Right atrium auricular region (tissue), 2 donors: ENCODE results near the gene CASTOR1. TPM values are rescaled to one million over a fixed set of nuclear protein-coding genes. Genes with fewer than 3 reads are reported as not detected.

ENCODE experiments used
- DNase-seq: peaks from one replicate; pipeline ENCODE4 v3.0.0-alpha.2; 2019; ENCODE audit warnings: low spot score
- H3K27ac ChIP-seq, 2 donors: fragments of 200-600 bp; sonication (generic); 1 replicate in 1 of 2; 2 replicates in 1 of 2; pipeline ENCODE4 v1.5.1; 2016 to 2019
- H3K27me3 ChIP-seq, 2 donors: fragments of 200-600 bp; sonication (generic); one replicate each; pipeline versions ENCODE4 v1.5.1 to v1.6.0; 2017 to 2019
- H3K36me3 ChIP-seq: fragments of 200-600 bp; sonication (generic); one replicate; pipeline ENCODE4 v1.5.1; 2016
- H3K4me1 ChIP-seq, 2 donors: fragments of 200-600 bp; sonication (generic); one replicate each; pipeline versions ENCODE4 v1.5.1 to v1.6.0; 2017 to 2019
- H3K4me3 ChIP-seq, 2 donors: fragments of 200-600 bp; sonication (generic); 1 replicate in 1 of 2; 2 replicates in 1 of 2; pipeline ENCODE4 v1.5.1; 2017 to 2019; ENCODE audit warnings: mild to moderate bottlenecking in 1 of 2, moderate library complexity in 1 of 2
- H3K9me3 ChIP-seq, 2 donors: fragments of 200-600 bp; sonication (generic); one replicate each; pipeline ENCODE4 v1.5.1; 2019
- total RNA-seq, 2 donors: library from RNA; depleted of rRNA; stranded (reverse); fragments of >200 nt; gene quantifications; one replicate each; pipeline ENCODE4 v1.1.0, GENCODE V29; 2016
- TF ChIP-seq, protein P1 (sequence below), 2 donors: fragments of 200-600 bp; sonication (generic); IDR thresholded peaks; one replicate each; pipeline ENCODE4 v1.5.1; 2019; ENCODE audit warnings: antibody characterized with exemption in 2 of 2

CASTOR1 gene
- total RNA-seq, 2 donors from 2014 or later = 8.1 to 12.5 TPM

DNA sequence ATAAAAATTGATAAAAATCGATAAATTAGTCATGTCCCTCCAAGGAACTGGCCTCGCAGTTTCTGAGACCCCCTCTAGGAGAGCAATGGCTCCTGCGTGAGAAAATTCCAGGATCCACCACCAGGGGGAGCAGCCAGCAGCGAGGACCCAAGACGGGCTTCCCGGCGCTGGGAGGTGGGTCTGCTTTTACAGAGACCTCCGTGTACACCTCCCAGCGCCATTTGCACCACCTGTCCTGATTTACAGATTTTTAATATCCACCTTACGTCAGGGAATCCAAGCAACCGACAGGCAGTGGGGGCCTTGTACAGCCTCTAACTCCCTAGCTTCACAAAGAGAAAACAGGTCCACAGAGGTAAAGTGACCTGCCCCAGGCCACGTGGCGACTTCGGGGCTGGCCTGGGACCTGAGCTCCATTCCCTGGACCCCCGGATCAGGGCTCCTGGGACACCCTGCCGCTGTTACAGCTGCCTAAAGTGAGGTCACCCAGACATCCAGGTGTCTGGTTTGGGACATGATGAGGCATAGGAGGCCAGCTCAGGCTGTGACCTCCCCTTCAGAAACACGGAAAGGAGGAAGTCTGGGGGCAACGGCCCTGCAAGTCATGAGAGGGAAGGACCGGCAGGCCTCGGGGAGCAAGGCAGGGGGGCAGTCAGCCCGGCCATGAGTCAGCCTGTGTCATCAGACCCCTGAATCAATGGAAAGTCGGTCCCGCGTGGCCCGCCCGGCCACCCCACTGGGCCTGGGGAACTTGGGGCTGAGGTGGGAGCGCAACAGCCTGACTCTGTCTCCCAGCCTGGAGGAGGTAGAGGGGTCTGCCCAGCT, 26.2 kb downstream of the CASTOR1 start:
- Histone ChIP-seq H3K27me3 (no peaks in the 10 kb centered on the region), H3K4me1 (no peaks in the 10 kb centered on the region), H3K4me3 (peak overlapping the region in 1 of 2 donors; percentile 8), H3K9me3 (no peaks in the 10 kb centered on the region), H3K27ac (no peak overlapping the region), H3K36me3 (no peaks in the 10 kb centered on the region)
- peak; percentile 70 for DNase-seq
- TF ChIP-seq, protein P1, sequence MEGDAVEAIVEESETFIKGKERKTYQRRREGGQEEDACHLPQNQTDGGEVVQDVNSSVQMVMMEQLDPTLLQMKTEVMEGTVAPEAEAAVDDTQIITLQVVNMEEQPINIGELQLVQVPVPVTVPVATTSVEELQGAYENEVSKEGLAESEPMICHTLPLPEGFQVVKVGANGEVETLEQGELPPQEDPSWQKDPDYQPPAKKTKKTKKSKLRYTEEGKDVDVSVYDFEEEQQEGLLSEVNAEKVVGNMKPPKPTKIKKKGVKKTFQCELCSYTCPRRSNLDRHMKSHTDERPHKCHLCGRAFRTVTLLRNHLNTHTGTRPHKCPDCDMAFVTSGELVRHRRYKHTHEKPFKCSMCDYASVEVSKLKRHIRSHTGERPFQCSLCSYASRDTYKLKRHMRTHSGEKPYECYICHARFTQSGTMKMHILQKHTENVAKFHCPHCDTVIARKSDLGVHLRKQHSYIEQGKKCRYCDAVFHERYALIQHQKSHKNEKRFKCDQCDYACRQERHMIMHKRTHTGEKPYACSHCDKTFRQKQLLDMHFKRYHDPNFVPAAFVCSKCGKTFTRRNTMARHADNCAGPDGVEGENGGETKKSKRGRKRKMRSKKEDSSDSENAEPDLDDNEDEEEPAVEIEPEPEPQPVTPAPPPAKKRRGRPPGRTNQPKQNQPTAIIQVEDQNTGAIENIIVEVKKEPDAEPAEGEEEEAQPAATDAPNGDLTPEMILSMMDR (IDR thresholded peaks at IDR 0.05) = peak; percentile 98 to 99

DNA sequence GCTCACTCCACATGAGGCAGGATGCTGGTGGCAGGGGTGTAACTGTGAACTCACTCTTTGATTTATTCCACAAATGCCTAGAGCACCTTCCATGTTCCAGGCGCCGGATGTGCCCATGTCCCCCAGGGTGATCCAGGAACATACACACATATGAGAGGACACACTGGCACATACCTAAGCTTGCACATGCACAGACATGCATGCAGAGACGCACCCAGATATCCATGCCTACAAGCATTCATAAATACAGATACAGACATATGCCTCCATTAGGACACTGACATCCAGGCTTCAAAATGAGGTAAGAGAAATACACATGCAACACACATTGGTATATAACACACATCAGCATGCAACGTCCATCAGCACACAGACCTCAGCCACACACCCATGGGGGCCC, 27.2 kb downstream of the CASTOR1 start:
- Histone ChIP-seq H3K4me3 (no peak overlapping the region), H3K36me3 (no peaks in the 10 kb centered on the region), H3K4me1 (no peaks in the 10 kb centered on the region), H3K27ac (no peak overlapping the region), H3K27me3 (no peaks in the 10 kb centered on the region), H3K9me3 (no peaks in the 10 kb centered on the region)
- TF ChIP-seq, protein P1 (IDR thresholded peaks at IDR 0.05) = no peak
- no peak for DNase-seq

DNA sequence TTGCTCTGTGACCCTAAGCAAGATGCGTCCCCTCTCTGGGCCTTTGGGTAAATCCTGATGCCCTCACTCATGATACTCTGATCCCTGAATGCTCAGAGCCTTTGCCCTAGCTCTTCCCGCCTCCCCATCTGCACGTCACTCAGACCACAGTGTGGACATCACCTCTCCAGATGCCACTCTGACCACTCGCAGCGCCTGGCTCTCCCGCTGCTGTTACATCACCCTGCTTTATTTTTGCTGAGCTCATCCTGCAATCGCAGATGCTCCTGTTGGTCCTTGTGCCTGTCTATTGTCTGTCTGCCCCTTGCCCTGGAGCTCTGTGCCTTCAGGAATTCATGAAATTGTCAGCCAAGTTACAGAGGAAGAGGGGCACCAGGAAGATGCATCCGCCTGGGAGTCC, 28.2 kb downstream of the CASTOR1 start:
- H3K9me3 ChIP-seq = no peaks in the 10 kb centered on the region
- no peak for DNase-seq
- TF ChIP-seq, protein P1 (IDR thresholded peaks at IDR 0.05) = no peak
- H3K4me1 ChIP-seq = peaks cover 0 to 4% of the 10 kb centered on the region in 2 donors
- no peak overlapping the region for H3K4me3 ChIP-seq
- no peak overlapping the region for H3K27ac ChIP-seq
- no peaks in the 10 kb centered on the region for H3K27me3 ChIP-seq
- no peaks in the 10 kb centered on the region for H3K36me3 ChIP-seq

DNA sequence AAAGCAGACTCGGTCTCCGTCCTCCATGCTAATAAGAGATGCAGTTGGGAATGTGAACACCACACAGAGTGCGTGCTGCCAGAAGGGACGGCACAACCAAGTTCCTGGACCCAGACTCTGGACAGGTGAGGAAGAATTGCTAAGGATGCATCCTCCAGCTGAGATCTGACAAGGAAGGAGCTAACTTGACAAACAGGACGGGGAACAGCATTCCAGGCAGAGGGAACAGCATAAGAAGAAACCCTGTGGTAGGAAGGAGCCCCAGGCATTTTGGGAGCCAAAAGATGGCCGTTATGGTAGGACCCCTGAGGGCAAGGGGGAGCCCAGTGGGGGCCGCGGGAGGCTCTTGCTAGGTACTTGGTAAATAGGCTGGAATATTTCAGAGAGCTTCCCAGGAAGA, 28.6 kb downstream of the CASTOR1 start:
- H3K36me3 ChIP-seq = no peaks in the 10 kb centered on the region
- no peak for DNase-seq
- H3K27me3 ChIP-seq = no peaks in the 10 kb centered on the region
- no peak overlapping the region for H3K4me3 ChIP-seq
- H3K9me3 ChIP-seq = no peaks in the 10 kb centered on the region
- TF ChIP-seq, protein P1 (IDR thresholded peaks at IDR 0.05) = no peak
- peaks cover 0 to 9% of the 10 kb centered on the region in 2 donors for H3K4me1 ChIP-seq
- H3K27ac ChIP-seq = no peak overlapping the region

DNA sequence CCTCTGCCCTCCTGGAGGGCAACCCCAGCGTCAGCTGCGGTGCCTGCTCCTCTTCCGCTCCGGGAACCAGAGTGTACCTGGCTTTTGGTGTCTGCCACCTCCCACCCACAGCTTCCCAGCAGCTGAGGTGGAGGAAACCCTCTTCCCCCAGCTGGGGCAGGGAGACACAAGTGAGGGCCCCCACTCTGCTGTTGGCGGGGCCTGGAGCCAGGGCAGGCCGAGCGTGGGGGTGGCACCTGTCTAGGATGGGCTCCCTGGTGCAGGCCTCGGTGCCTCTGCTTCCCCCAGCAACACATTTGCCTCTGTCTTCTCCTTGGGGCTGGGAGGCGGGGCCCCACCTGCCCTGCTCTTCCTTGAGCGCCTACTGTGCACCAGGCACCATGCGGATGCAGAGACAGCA, 29.0 kb downstream of the CASTOR1 start:
- DNase-seq = no peak
- H3K9me3 ChIP-seq = no peaks in the 10 kb centered on the region
- no peaks in the 10 kb centered on the region for H3K36me3 ChIP-seq
- TF ChIP-seq, protein P1 (IDR thresholded peaks at IDR 0.05) = no peak
- no peak overlapping the region for H3K27ac ChIP-seq
- H3K4me3 ChIP-seq = no peak overlapping the region
- peaks cover 0 to 9% of the 10 kb centered on the region in 2 donors for H3K4me1 ChIP-seq
- no peaks in the 10 kb centered on the region for H3K27me3 ChIP-seq
